ENCODE measurements around the gene UGGT1. TPM values are rescaled to one million over a fixed set of nuclear protein-coding genes. Genes with fewer than 3 reads are reported as not detected.

The UGGT1 gene
- total and polyA plus RNA-seq, 9 of the 15 experiments (the other 6 are each of a cell fraction or from before 2014, with no cell fraction given) = 5.1 to 56.4 (median 37.9) TPM

DNA sequence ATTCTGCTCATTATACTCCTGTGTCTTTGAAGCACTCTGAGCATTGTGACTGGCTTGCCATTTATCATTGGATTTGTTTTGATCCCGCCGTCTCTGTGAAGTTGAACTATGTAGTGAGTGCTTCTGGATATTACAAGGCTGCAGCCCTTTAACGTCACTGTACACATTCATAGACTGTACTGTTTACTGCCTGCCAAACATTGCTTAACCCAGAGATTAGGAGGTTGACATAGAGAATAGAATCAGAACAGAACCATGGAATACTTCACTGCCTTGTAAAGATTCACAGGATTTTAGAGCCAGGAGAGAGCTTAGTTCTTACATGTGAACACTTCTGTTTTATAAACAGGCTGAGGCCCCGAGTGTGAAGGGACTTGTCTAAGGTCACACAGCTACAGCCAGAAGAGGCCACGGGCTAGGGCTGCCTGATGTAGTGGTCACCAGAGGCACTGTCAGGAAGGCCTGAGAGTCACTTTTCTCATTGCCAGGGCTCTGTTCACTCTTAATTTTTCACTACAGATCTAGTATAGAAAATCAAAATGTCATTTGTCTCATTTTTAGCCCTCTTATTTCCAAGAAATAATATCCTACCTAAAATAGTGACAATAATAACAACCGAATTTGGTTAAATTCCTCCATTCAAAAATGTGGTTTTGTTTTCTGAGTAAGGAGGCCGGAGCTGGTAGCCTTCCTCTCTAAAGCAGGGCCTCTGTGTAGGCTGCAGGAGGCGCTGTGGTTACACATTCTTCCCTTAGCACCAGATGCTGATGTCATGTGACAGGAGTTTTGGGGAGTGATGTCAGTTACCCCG lies 87.9 kb downstream of the UGGT1 start (continued):
- 0 out of 2 replicates have a peak, but pooled peaks have one; percentile 19 for TF ChIP-seq JUND (IDR thresholded peaks at IDR 0.05; ENCODE audit: borderline replicate concordance, low read depth, low read length)
- peak; percentile 64; the same call in 1 of the 3 replicates for TF ChIP-seq JUND (tag; IDR thresholded peaks at IDR 0.05; ENCODE audit: borderline replicate concordance, low read depth, low read length)
- TF ChIP-seq, protein P1, sequence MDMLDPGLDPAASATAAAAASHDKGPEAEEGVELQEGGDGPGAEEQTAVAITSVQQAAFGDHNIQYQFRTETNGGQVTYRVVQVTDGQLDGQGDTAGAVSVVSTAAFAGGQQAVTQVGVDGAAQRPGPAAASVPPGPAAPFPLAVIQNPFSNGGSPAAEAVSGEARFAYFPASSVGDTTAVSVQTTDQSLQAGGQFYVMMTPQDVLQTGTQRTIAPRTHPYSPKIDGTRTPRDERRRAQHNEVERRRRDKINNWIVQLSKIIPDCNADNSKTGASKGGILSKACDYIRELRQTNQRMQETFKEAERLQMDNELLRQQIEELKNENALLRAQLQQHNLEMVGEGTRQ (CRISPR knock-in tag; IDR thresholded peaks at IDR 0.05) = peak; percentile 75
- no peak for TF ChIP-seq HNRNPL (IDR thresholded peaks at IDR 0.05; ENCODE audit: low read depth, low read length)
- TF ChIP-seq POLR2B (IDR thresholded peaks at IDR 0.05; ENCODE audit: low read depth, partially characterized antibody) = no peak
- TF ChIP-seq, protein P2, sequence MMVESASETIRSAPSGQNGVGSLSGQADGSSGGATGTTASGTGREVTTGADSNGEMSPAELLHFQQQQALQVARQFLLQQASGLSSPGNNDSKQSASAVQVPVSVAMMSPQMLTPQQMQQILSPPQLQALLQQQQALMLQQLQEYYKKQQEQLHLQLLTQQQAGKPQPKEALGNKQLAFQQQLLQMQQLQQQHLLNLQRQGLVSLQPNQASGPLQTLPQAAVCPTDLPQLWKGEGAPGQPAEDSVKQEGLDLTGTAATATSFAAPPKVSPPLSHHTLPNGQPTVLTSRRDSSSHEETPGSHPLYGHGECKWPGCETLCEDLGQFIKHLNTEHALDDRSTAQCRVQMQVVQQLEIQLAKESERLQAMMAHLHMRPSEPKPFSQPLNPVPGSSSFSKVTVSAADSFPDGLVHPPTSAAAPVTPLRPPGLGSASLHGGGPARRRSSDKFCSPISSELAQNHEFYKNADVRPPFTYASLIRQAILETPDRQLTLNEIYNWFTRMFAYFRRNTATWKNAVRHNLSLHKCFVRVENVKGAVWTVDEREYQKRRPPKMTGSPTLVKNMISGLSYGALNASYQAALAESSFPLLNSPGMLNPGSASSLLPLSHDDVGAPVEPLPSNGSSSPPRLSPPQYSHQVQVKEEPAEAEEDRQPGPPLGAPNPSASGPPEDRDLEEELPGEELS (CRISPR knock-in tag; IDR thresholded peaks at IDR 0.05; ENCODE audit: borderline replicate concordance) = no peak
- TF ChIP-seq SNIP1 (IDR thresholded peaks at IDR 0.05; ENCODE audit: low read depth) = no peak
- TF ChIP-seq ATF7 (IDR thresholded peaks at IDR 0.05) = peak; percentile 66; the same call in 1 of the 2 replicates
- TF ChIP-seq ZNF695 (CRISPR knock-in tag; IDR thresholded peaks at IDR 0.05) = no peak
- TF ChIP-seq RCOR1 (IDR thresholded peaks at IDR 0.05; ENCODE audit: borderline replicate concordance in 1 of 2, low read depth in 2 of 2, low read length in 2 of 2) = peak in 1 of 2 experiments; percentile 26; a peak in 1 of 4 replicates
- 0 out of 2 replicates have a peak, but pooled peaks have one; percentile 13 for TF ChIP-seq CC2D1A (IDR thresholded peaks at IDR 0.05)
- TF ChIP-seq RAD21 (CRISPR knock-in tag; conservative IDR thresholded peaks at IDR 0.05 in 1 of 2, IDR thresholded peaks at IDR 0.05 in 1 of 2) = peak; percentile 72 to 78
- TF ChIP-seq HMG20B (CRISPR knock-in tag; IDR thresholded peaks at IDR 0.05) = no peak
- TF ChIP-seq ZBTB8A (IDR thresholded peaks at IDR 0.05; ENCODE audit: partially characterized antibody) = no peak
- TF ChIP-seq ETV1 (tag; conservative IDR thresholded peaks at IDR 0.05; ENCODE audit: low read depth) = no peak
- no peak for TF ChIP-seq EGR1 (conservative IDR thresholded peaks at IDR 0.05)
- TF ChIP-seq ILF3 (IDR thresholded peaks at IDR 0.05; ENCODE audit: borderline replicate concordance) = no peak
- no peak for TF ChIP-seq NFE2 (IDR thresholded peaks at IDR 0.05; ENCODE audit: low read depth)
- TF ChIP-seq RBM34 (IDR thresholded peaks at IDR 0.05; ENCODE audit: borderline replicate concordance, insufficient read depth, low read length) = no peak
- TF ChIP-seq CAMTA2 (CRISPR knock-in tag; conservative IDR thresholded peaks at IDR 0.05) = no peak
- no peak for TF ChIP-seq PHF8 (IDR thresholded peaks at IDR 0.05; ENCODE audit: borderline replicate concordance, low read length)
- no peak for TF ChIP-seq SMARCA4 (IDR thresholded peaks at IDR 0.05)
- peak; percentile 87 for TF ChIP-seq TOE1 (IDR thresholded peaks at IDR 0.05; ENCODE audit: borderline replicate concordance)
- TF ChIP-seq TOE1 (CRISPR knock-in tag; IDR thresholded peaks at IDR 0.05; ENCODE audit: borderline replicate concordance, low read depth) = no peak
- no peak for TF ChIP-seq NFIX (CRISPR knock-in tag; IDR thresholded peaks at IDR 0.05; ENCODE audit: low read depth)
- TF ChIP-seq NR2F6 (CRISPR knock-in tag; IDR thresholded peaks at IDR 0.05) = no peak
